GM19193 (cell line): ENCODE measurements around the gene OR2L5.

Experiments
- POLR2A ChIP-seq: IDR thresholded peaks from 4 replicates; pipeline ENCODE4 v1.6.1; 2011; ENCODE audit not compliant: insufficient read depth, insufficient read length; ENCODE audit errors: extremely low read depth

Gene OR2L5

DNA sequence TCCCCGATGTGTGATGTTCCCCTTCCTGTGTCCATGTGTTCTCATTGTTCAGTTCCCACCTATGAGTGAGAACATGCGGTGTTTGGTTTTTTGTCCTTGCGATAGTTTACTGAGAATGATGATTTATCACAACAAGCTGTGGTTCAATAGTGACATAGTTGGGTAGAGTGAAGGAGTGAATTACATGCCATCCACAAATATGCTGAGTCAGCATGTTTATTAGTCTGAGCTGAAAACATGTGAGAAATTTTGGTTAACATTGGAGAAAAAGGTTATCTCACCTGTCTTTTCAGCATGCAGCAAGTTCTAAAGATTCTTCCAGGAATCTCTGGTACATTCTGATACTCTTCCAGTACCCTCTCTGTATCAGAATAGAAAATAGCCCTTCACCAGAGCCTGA is 52.1 kb downstream of the OR2L5 start:
- no peak for TF ChIP-seq POLR2A
